Trophoblast cell (in vitro differentiated cells and primary cell): ENCODE results near the gene GPR160.
"Not testable (repeated sequence)": the region's sequence is repeated elsewhere in the genome, so short reads cannot be mapped to it uniquely, and the experiment has no call there.

Experiments
- DNase-seq, 2 donors: peaks; one replicate each; pipeline ENCODE4 v3.0.0-alpha.2; 2016
- H2AFZ ChIP-seq: 2 replicates; pipeline ENCODE4 v1.6.1; 2013; ENCODE audit warnings: low read length, moderate library complexity, mild to moderate bottlenecking; ENCODE audit not compliant: insufficient read depth, poor library complexity
- H2AK5ac ChIP-seq: 2 replicates; pipeline ENCODE4 v1.6.1; 2013; ENCODE audit warnings: mild to moderate bottlenecking, low read length
- H2BK120ac ChIP-seq: 2 replicates; pipeline ENCODE4 v1.6.1; 2013; ENCODE audit warnings: low read length, mild to moderate bottlenecking, moderate library complexity; ENCODE audit not compliant: insufficient read depth, poor library complexity
- H2BK12ac ChIP-seq: 2 replicates; pipeline ENCODE4 v1.6.1; 2013; ENCODE audit warnings: mild to moderate bottlenecking, low read length, moderate library complexity
- H2BK5ac ChIP-seq: 2 replicates; pipeline ENCODE4 v1.6.1; 2013; ENCODE audit warnings: low read length, low read depth, moderate library complexity, mild to moderate bottlenecking; ENCODE audit not compliant: poor library complexity
- H3K14ac ChIP-seq: 2 replicates; pipeline ENCODE4 v1.6.1; 2013; ENCODE audit warnings: mild to moderate bottlenecking, low read length
- H3K18ac ChIP-seq: 2 replicates; pipeline ENCODE4 v1.6.1; 2013; ENCODE audit warnings: mild to moderate bottlenecking, low read length
- H3K23ac ChIP-seq: 2 replicates; pipeline ENCODE4 v1.6.1; 2013; ENCODE audit warnings: low read length
- H3K27ac ChIP-seq: 2 replicates; pipeline ENCODE4 v1.5.1; 2013; ENCODE audit warnings: low read depth, mild to moderate bottlenecking, inconsistent platforms, low read length, moderate library complexity
- H3K27me3 ChIP-seq: 2 replicates; pipeline ENCODE4 v1.6.1; 2013; ENCODE audit warnings: inconsistent platforms, mild to moderate bottlenecking, low read length, moderate library complexity; ENCODE audit not compliant: insufficient read depth
- H3K36me3 ChIP-seq, 2 experiments: 1 replicate in 1 of 2; 2 replicates in 1 of 2; pipeline ENCODE4 v1.6.1; 2013; ENCODE audit warnings: low read length in 2 of 2, mild to moderate bottlenecking in 2 of 2, moderate library complexity in 1 of 2; ENCODE audit not compliant: insufficient read depth in 2 of 2, control insufficient read depth in 1 of 2
- H3K4ac ChIP-seq: 2 replicates; pipeline ENCODE4 v1.6.1; 2013; ENCODE audit warnings: low read depth, mild to moderate bottlenecking, low read length, moderate library complexity
- H3K4me1 ChIP-seq, 2 experiments: 1 replicate in 1 of 2; 2 replicates in 1 of 2; pipeline ENCODE4 v1.6.1; 2013; ENCODE audit warnings: low read length in 2 of 2, mild to moderate bottlenecking in 2 of 2, moderate library complexity in 1 of 2; ENCODE audit not compliant: insufficient read depth in 2 of 2, control insufficient read depth in 1 of 2
- H3K4me2 ChIP-seq: 2 replicates; pipeline ENCODE4 v1.6.1; 2013; ENCODE audit warnings: inconsistent platforms, mild to moderate bottlenecking, low read length, moderate library complexity
- H3K4me3 ChIP-seq: 2 replicates; pipeline ENCODE4 v1.5.1; 2013; ENCODE audit warnings: mild to moderate bottlenecking, low read depth, low read length, inconsistent platforms
- H3K79me1 ChIP-seq: one replicate; pipeline ENCODE4 v1.6.1; 2013; ENCODE audit warnings: low read length
- H3K79me2 ChIP-seq: 2 replicates; pipeline ENCODE4 v1.6.1; 2013; ENCODE audit warnings: low read length, mild to moderate bottlenecking; ENCODE audit not compliant: control insufficient read depth, insufficient read depth, poor library complexity
- H3K9ac ChIP-seq: 2 replicates; pipeline ENCODE4 v1.6.1; 2013; ENCODE audit warnings: mild to moderate bottlenecking, low read length
- H3K9me3 ChIP-seq: 2 replicates; pipeline ENCODE4 v1.6.1; 2013; ENCODE audit warnings: low read depth, mild to moderate bottlenecking, control low read depth, inconsistent platforms, low read length; ENCODE audit not compliant: insufficient read depth
- H4K12ac ChIP-seq: 2 replicates; pipeline ENCODE4 v1.6.1; 2013; ENCODE audit warnings: low read depth, mild to moderate bottlenecking, low read length, moderate library complexity
- H4K8ac ChIP-seq: 2 replicates; pipeline ENCODE4 v1.6.1; 2013; ENCODE audit warnings: low read depth, mild to moderate bottlenecking, low read length, moderate library complexity
- H4K91ac ChIP-seq: one replicate; pipeline ENCODE4 v1.6.1; 2013; ENCODE audit warnings: low read depth, mild to moderate bottlenecking, low read length, moderate library complexity
- WGBS: extraction: QIAGEN DNeasy Blood & Tissue Kit; methylation state at CpG from one replicate; pipeline ENCODE4 v1.1.7; 2013; ENCODE audit warnings: missing lambda C conversion rate; ENCODE audit not compliant: insufficient read length, insufficient coverage; ENCODE audit errors: extremely low coverage; 5-methylcytosine and 5-hydroxymethylcytosine counted together

The GPR160 gene

DNA sequence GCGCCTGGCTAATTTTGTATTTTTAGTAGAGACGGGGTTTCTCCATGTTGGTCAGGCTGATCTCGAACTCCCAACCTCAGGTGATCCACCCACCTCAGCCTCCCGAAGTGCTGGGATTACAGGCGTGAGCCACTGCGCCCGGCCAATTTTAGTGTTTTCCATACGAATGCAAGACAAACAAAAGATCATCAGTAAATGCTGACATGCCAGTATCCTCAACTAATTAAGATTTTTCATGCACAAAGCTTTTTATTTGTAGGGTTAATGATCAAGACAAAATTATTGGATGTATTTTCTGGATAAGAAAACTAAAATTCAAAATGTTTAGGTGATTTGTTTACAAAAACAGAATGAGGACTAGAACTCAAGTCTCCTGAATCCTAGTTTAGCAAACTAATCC, 76.4 kb downstream of the GPR160 start:
- H3K4me3 ChIP-seq, H2BK5ac ChIP-seq, H3K14ac ChIP-seq, H3K27ac ChIP-seq, H4K91ac ChIP-seq, H4K12ac ChIP-seq, H3K9me3 ChIP-seq, H3K79me2 ChIP-seq, H3K4me1 ChIP-seq, H2BK12ac ChIP-seq, H3K4ac ChIP-seq, H2AK5ac ChIP-seq, H2AFZ ChIP-seq, DNase-seq, H3K4me2 ChIP-seq, H3K18ac ChIP-seq, H3K27me3 ChIP-seq, H3K79me1 ChIP-seq, H3K23ac ChIP-seq, H2BK120ac ChIP-seq, H3K9ac ChIP-seq, H4K8ac ChIP-seq: not testable (repeated sequence)
- H3K36me3 ChIP-seq, result peaks cover 11 to 13% of the 10 kb centered on the region in 2 experiments
- WGBS, result no CpG with 5 or more reads among the region's 8 CpGs

- Histone ChIP-seq H2BK5ac (no peak overlapping the region), H2AK5ac (no peak overlapping the region), H3K27ac (no peak overlapping the region), H2BK12ac (no peak overlapping the region), H3K27me3 (no peaks in the 10 kb centered on the region), H4K8ac (no peak overlapping the region), H3K23ac (no peak overlapping the region), H2BK120ac (no peak overlapping the region), H3K4me2 (no peak overlapping the region), H4K91ac (no peak overlapping the region), H3K79me1 (no peaks in the 10 kb centered on the region), H3K14ac (no peak overlapping the region), H3K4ac (no peak overlapping the region), H3K4me3 (no peak overlapping the region), H2AFZ (no peak overlapping the region), H3K9ac (no peak overlapping the region), H4K12ac (no peak overlapping the region), H3K4me1 (no peaks in the 10 kb centered on the region), H3K18ac (no peak overlapping the region), H3K79me2 (no peaks in the 10 kb centered on the region), H3K9me3 (no peaks in the 10 kb centered on the region), H3K36me3 (peaks cover 17 to 18% of the 10 kb centered on the region in 2 experiments)
- peak in 1 of 2 donors; percentile 10 for DNase-seq
Observed at GRCh38 chr3:170117134-170117533, 79.3 kb downstream of the GPR160 start.

DNA sequence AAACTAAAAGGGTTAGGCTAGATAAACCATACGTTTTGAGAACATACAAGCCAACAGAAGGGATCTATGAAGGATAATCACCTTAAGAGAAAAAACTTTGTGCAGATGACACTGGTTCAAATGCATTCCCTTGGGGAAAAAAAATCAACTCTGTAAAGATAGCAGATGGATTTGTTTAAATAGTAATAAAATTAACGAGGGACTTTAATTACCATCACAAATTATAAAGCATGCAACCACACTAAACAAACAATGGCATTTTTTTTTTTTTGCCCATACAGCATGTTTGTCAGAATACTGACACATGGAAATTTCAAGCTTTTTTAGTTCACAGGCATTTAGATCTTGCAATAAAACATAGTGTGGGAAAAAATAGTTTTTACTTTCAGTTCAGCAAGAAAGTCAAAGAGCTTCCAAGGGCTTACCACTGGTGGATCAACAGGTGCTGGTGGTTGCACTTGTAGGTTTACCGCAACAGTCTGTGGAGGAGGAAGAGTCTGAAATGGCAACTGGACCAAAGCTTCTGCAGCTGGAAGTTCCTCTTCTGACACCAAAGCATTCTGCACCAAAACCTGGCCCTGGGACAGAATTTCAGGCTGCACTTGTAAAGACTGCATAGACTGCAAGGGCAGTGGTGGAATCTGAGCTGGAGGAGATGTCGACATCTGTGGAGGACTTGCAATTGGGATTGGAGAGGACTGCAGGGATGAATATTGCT, 90.6 kb downstream of the GPR160 start:
- H2AFZ ChIP-seq, result no peak overlapping the region

GRCh38 chr3:170128977-170129431, 91.2 kb downstream of the GPR160 start:
- Histone ChIP-seq H3K23ac (peak overlapping the region; percentile 38), H3K9me3 (peaks cover 2% of the 10 kb centered on the region), H3K18ac (no peak overlapping the region), H3K4me3 (no peak overlapping the region), H3K14ac (no peak overlapping the region), H2AK5ac (no peak overlapping the region), H3K27ac (no peak overlapping the region), H3K9ac (no peak overlapping the region), H3K4ac (no peak overlapping the region), H3K36me3 (peaks cover 11 to 13% of the 10 kb centered on the region in 2 experiments), H3K4me2 (no peak overlapping the region), H2BK120ac (no peak overlapping the region), H2AFZ (no peak overlapping the region), H3K4me1 (no peaks in the 10 kb centered on the region), H4K12ac (no peak overlapping the region), H2BK12ac (no peak overlapping the region), H4K91ac (no peak overlapping the region), H3K79me2 (no peaks in the 10 kb centered on the region), H3K79me1 (no peaks in the 10 kb centered on the region), H4K8ac (no peak overlapping the region), H3K27me3 (no peaks in the 10 kb centered on the region), H2BK5ac (no peak overlapping the region)
- WGBS, result no CpG with 5 or more reads among the region's 1 CpG
- no peak for DNase-seq

More for the DNA sequence above, 90.6 kb downstream of the GPR160 start:
- H2BK5ac ChIP-seq, result no peak overlapping the region
- WGBS, result no CpG with 5 or more reads among the region's 4 CpGs
- H3K4me3 ChIP-seq, result no peak overlapping the region
- H3K4me1 ChIP-seq, result no peaks in the 10 kb centered on the region
- H3K23ac ChIP-seq, result no peak overlapping the region
- no peak overlapping the region for H2AK5ac ChIP-seq
- no peak overlapping the region for H3K9ac ChIP-seq
- DNase-seq, result no peak
- no peak overlapping the region for H4K8ac ChIP-seq
- no peaks in the 10 kb centered on the region for H3K79me1 ChIP-seq
- no peaks in the 10 kb centered on the region for H3K27me3 ChIP-seq
- no peak overlapping the region for H2BK120ac ChIP-seq
- H2BK12ac ChIP-seq, result no peak overlapping the region
- no peaks in the 10 kb centered on the region for H3K79me2 ChIP-seq
- no peak overlapping the region for H3K27ac ChIP-seq
- no peak overlapping the region for H3K18ac ChIP-seq
- H3K36me3 ChIP-seq, result peaks cover 11 to 13% of the 10 kb centered on the region in 2 experiments
- H3K4ac ChIP-seq, result no peak overlapping the region
- no peak overlapping the region for H4K91ac ChIP-seq
- H3K14ac ChIP-seq, result no peak overlapping the region
- no peak overlapping the region for H4K12ac ChIP-seq
- H3K4me2 ChIP-seq, result no peak overlapping the region
- peaks cover 2% of the 10 kb centered on the region for H3K9me3 ChIP-seq
